ENCODE measurements around the gene PTPRK. TPM values are rescaled to one million over a fixed set of nuclear protein-coding genes. Genes with fewer than 3 reads are reported as not detected.

Gene PTPRK
- total and polyA plus RNA-seq, 7 donors = 6.0 to 51.3 (median 46.7) TPM

DNA sequence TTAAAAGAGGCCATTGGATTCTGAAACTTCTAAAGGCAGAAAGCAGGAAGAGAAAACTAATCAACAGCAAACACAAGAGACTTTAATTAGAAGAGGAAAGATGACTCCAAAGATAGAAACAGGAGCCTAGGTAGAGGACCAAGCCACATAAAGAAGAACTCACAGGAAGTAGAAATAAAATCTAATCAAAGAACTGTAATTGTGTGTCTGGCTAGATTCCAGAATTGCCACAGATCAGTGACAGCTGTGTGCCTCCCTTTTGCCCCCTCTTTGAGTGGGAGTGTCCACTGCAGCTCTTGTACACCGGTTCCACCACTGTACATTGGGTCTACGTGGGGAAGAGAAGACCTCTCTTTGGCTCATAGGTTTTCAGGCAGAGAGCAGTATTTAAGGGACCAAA, 597.3 kb downstream of the PTPRK start:
- H3K27me3 ChIP-seq = no peaks in the 10 kb centered on the region
- intact Hi-C loops (cut with DNase I) = no loop called here

DNA sequence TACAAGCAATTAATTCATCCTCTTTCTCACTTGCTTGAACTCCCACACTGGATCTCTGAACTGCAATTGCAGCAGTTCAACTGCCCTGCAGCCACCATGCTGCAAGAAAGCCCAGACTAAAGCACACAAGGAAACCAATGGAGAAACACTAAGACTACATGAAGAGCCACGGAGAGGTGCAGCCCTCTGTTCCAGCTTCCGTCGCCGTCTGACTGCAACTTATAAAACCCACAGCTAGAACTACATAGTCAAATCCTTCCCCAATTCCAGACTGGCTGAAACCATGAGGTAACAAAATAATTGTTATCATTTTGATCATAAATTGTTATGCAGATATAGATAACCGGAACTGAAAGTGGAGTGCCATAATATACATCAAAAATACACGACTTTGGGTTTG, 598.4 kb downstream of the PTPRK start:
- intact Hi-C loops (cut with DNase I) = no loop called here
- no peaks in the 10 kb centered on the region for H3K36me3 ChIP-seq
- H3K27ac ChIP-seq = no peak overlapping the region
- WGBS, 2 donors = 91 to 92% methylated on average over 6 of the region's 6 CpGs
- no peaks in the 10 kb centered on the region for H3K27me3 ChIP-seq
- no peaks in the 10 kb centered on the region for H3K4me1 ChIP-seq
- H3K9me3 ChIP-seq = peaks cover 0 to 6% (median 1%) of the 10 kb centered on the region in 4 donors
- DNase-seq = no peak
- no peak for TF ChIP-seq POLR2A (IDR thresholded peaks at IDR 0.05)
- TF ChIP-seq, protein P1, sequence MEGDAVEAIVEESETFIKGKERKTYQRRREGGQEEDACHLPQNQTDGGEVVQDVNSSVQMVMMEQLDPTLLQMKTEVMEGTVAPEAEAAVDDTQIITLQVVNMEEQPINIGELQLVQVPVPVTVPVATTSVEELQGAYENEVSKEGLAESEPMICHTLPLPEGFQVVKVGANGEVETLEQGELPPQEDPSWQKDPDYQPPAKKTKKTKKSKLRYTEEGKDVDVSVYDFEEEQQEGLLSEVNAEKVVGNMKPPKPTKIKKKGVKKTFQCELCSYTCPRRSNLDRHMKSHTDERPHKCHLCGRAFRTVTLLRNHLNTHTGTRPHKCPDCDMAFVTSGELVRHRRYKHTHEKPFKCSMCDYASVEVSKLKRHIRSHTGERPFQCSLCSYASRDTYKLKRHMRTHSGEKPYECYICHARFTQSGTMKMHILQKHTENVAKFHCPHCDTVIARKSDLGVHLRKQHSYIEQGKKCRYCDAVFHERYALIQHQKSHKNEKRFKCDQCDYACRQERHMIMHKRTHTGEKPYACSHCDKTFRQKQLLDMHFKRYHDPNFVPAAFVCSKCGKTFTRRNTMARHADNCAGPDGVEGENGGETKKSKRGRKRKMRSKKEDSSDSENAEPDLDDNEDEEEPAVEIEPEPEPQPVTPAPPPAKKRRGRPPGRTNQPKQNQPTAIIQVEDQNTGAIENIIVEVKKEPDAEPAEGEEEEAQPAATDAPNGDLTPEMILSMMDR (IDR thresholded peaks at IDR 0.05) = no peak
- no peak for TF ChIP-seq POLR2AphosphoS5 (IDR thresholded peaks at IDR 0.05)
- TF ChIP-seq EP300 (IDR thresholded peaks at IDR 0.05) = no peak
- no peak overlapping the region for H3K4me3 ChIP-seq

More for the DNA sequence above, 597.3 kb downstream of the PTPRK start:
- H3K9me3 ChIP-seq = peaks cover 0 to 6% (median 1%) of the 10 kb centered on the region in 4 donors
- H3K36me3 ChIP-seq = no peaks in the 10 kb centered on the region
- H3K4me3 ChIP-seq = no peak overlapping the region
- no peak for TF ChIP-seq POLR2A (IDR thresholded peaks at IDR 0.05)
- no peak for TF ChIP-seq EP300 (IDR thresholded peaks at IDR 0.05)
- no peak for DNase-seq
- H3K4me1 ChIP-seq = no peaks in the 10 kb centered on the region
- 62 to 76% methylated on average over 2 of the region's 2 CpGs for WGBS, 2 donors
- H3K27ac ChIP-seq = no peak overlapping the region

DNA sequence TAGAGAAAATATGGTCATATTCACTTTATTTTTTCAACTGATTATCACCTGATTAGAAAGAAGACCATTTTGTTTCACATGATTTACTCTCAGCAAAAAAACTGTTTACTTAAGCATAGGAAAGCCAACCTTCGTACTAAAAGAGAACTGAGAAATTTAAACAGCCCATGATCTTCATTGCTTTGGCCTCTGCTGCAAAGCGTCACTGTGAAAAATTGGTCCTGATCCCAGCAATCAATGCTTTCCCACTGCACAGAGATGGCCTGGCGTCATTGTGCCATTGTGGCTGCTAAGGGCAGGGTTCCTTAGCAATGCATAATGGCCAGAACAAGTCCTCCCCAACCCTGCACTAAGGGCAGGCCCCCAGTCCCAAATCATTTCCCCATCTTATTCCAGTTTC, 599.6 kb downstream of the PTPRK start:
- H3K27me3 ChIP-seq = no peaks in the 10 kb centered on the region
- H3K9me3 ChIP-seq = peaks cover 0 to 2% (median 0%) of the 10 kb centered on the region in 4 donors
- H3K4me3 ChIP-seq = no peak overlapping the region
- 77% methylated on average over 3 of the region's 3 CpGs for WGBS, 2 donors
- H3K4me1 ChIP-seq = no peaks in the 10 kb centered on the region
- TF ChIP-seq POLR2AphosphoS5 (IDR thresholded peaks at IDR 0.05) = no peak
- TF ChIP-seq, protein P1 (IDR thresholded peaks at IDR 0.05) = no peak
- TF ChIP-seq POLR2A (IDR thresholded peaks at IDR 0.05) = no peak
- TF ChIP-seq EP300 (IDR thresholded peaks at IDR 0.05) = no peak
- intact Hi-C loops (cut with DNase I) = no loop called here
- H3K27ac ChIP-seq = no peak overlapping the region
- H3K36me3 ChIP-seq = no peaks in the 10 kb centered on the region
- no peak for DNase-seq

Measured in sigmoid colon (tissue), 7 donors.